Fibroblast of the aortic adventitia (primary cell): Measurements from ENCODE around the gene TTLL1. TPM values are rescaled to one million over a fixed set of nuclear protein-coding genes. Genes with fewer than 3 reads are reported as not detected.

Source experiments
- DNase-seq: peaks from one replicate; pipeline ENCODE4 v3.0.0-alpha.2; 2010; ENCODE audit warnings: low read depth
- H3K4me3 ChIP-seq: 2 replicates; pipeline ENCODE4 v1.5.1; 2011; ENCODE audit warnings: low read depth, mild to moderate bottlenecking, control low read depth, low read length, moderate library complexity
- CTCF ChIP-seq: IDR thresholded peaks from 2 replicates; pipeline ENCODE4 v1.5.1; 2011; ENCODE audit warnings: mild to moderate bottlenecking, low read length, control low read depth, inconsistent platforms; ENCODE audit not compliant: insufficient read depth
- total RNA-seq: library from RNA; depleted of rRNA; stranded (reverse); fragments of >200 nt; gene quantifications from 2 replicates; pipeline ENCODE4 v1.2.3, GENCODE V29; 2012; ENCODE audit warnings: low replicate concordance

The TTLL1 gene
- total RNA-seq, 1 donor = 23.1 TPM

GRCh38 chr22:43008921-43009320, 80.3 kb downstream of the TTLL1 start:
- DNase-seq = no peak

DNA sequence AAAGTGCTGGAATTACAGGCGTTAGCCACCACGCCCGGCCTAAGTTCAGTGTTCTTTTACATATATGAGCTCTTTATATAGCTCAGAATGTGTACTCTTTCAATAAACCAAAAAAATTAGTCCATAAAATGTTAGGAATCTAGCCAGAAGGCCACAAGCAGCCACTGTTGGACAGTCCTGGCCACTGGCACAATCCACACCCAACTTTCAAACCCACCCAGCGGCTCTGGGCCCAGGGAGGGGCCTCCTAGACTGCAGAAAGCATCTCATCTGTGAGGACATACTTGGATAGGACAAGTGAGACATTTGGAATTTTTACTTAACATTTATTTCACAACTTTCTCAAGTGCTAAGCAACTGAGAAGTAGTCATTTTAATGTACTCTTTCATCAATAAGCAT, 80.7 kb downstream of the TTLL1 start:
- no peak for TF ChIP-seq CTCF
- H3K4me3 ChIP-seq = no peak overlapping the region
- peak; percentile 35 for DNase-seq

More at GRCh38 chr22:43008921-43009320, 80.3 kb downstream of the TTLL1 start:
- TF ChIP-seq CTCF = no peak
- H3K4me3 ChIP-seq = no peak overlapping the region

- DNase-seq = peak; percentile 64
- no peak for TF ChIP-seq CTCF
- no peak overlapping the region for H3K4me3 ChIP-seq
Measured at GRCh38 chr22:43007519-43008102, 81.6 kb downstream of the TTLL1 start.

DNA sequence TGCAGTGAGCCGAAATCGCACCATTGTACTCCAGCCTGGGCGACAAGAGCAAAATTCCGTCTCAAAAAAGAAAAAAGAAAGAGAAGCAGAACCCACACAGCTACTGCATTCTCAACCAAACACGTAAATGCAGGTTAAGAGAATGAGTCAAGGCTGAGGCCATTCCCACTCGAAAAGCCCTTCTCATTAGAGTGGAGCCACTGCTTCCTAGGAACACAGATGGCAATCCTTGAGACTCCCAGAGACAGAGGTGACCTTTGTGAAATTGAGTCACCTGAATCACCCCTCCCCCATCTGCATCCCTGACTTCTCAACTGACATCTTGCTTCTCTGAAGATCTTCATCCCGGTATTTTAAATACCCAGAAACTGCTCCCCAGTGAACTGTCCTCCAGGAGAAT, 82.4 kb downstream of the TTLL1 start:
- H3K4me3 ChIP-seq = no peak overlapping the region
- DNase-seq = no peak
- TF ChIP-seq CTCF = no peak

- H3K4me3 ChIP-seq = no peak overlapping the region
- no peak for TF ChIP-seq CTCF
- no peak for DNase-seq
Measured at GRCh38 chr22:43006016-43006505, 83.1 kb downstream of the TTLL1 start.

DNA sequence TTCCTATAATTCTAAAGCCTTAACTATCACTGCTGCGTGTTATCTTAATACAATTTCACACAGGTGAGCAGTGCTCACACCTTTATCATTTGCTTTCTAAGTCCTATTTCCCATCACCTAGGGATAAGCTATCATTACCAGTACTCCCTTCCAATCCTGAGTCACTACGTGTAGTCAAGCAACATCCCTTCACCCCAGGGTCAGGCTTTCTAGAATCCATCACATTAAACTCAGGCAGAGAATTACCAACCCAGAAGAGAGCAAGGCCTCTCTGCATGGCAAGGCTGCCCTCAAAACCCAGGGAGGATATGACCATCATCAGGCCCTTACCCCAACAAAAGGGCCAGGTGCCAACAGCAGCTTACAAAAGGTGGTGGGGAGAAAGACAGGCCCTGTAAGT, 84.1 kb downstream of the TTLL1 start:
- DNase-seq = no peak
- no peak for TF ChIP-seq CTCF

More for the DNA sequence above, 84.1 kb downstream of the TTLL1 start:
- H3K4me3 ChIP-seq = no peak overlapping the region
